ENCODE results near the gene ARHGAP10.

Gene ARHGAP10

DNA sequence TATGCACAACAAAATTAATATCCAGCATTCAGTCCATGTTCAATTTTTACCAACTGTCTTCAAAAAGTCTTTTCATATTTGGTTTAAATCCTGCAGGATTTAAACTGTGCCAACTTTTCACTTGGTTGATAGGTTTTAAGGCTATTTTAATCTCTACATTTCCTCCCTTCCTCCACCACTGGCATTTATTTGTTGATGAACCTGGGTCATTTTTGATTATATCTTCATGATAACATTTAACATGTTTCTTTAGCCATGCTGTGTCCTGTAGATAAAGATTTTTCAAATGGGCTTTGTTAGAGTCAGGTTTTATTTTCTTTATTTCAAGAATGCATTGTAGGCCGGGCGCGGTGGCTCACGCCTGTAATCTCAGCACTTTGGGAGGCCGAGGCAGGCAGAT is 216.4 kb downstream of the ARHGAP10 start:
- H4K20me1 ChIP-seq (ENCODE audit: control insufficient read depth, insufficient read depth, low read depth, low read length) = no peaks in the 10 kb centered on the region
- H3K4me2 ChIP-seq (ENCODE audit: low read length) = no peak overlapping the region
- no peaks in the 10 kb centered on the region for H3F3A ChIP-seq (ENCODE audit: control insufficient read depth, insufficient read depth)
- no peak overlapping the region for H3K4me3 ChIP-seq (ENCODE audit: low read length)
- no peaks in the 10 kb centered on the region for H3K36me3 ChIP-seq (ENCODE audit: control insufficient read depth, low read length)
- no peaks in the 10 kb centered on the region for H3K9me2 ChIP-seq (replicated peaks; ENCODE audit: control insufficient read depth, low read length)
- H3K79me2 ChIP-seq (ENCODE audit: control insufficient read depth, low read length) = no peaks in the 10 kb centered on the region
- TF ChIP-seq, protein P1, sequence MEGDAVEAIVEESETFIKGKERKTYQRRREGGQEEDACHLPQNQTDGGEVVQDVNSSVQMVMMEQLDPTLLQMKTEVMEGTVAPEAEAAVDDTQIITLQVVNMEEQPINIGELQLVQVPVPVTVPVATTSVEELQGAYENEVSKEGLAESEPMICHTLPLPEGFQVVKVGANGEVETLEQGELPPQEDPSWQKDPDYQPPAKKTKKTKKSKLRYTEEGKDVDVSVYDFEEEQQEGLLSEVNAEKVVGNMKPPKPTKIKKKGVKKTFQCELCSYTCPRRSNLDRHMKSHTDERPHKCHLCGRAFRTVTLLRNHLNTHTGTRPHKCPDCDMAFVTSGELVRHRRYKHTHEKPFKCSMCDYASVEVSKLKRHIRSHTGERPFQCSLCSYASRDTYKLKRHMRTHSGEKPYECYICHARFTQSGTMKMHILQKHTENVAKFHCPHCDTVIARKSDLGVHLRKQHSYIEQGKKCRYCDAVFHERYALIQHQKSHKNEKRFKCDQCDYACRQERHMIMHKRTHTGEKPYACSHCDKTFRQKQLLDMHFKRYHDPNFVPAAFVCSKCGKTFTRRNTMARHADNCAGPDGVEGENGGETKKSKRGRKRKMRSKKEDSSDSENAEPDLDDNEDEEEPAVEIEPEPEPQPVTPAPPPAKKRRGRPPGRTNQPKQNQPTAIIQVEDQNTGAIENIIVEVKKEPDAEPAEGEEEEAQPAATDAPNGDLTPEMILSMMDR (IDR thresholded peaks at IDR 0.05; ENCODE audit: low read depth, low read length, poor library complexity, severe bottlenecking) = no peak
- no peak for TF ChIP-seq EZH2phosphoT487 (IDR thresholded peaks at IDR 0.05; ENCODE audit: borderline replicate concordance, low read length)
- H3K27me3 ChIP-seq (ENCODE audit: control insufficient read depth, low read length) = no peaks in the 10 kb centered on the region
- no peaks in the 10 kb centered on the region for H3K9me3 ChIP-seq (ENCODE audit: control insufficient read depth, insufficient read depth, low read length)
- peaks cover 3% of the 10 kb centered on the region for H3K4me1 ChIP-seq (ENCODE audit: control insufficient read depth, low read length)
- no peak overlapping the region for H3K27ac ChIP-seq (ENCODE audit: low read depth, low read length)

DNA sequence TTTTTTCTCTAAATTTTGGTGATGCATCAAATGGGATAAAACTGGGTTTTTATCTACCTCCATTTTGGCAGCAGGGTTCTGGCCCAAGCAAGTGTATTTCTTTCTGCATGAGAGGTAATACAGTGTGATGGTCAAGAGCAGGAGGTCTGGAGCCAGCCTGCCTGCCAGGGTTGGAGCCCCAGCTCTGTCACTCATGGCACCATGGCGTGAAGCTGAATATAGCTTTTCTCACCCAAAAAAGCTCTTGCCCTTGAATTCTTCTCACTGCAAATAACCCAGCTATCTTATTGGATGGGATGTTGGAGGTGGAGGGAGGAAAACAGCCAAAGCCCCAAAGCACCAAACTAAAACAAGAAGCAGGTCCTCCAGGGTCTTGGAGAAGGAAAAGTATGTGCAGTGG is 218.4 kb downstream of the ARHGAP10 start:
- no peaks in the 10 kb centered on the region for H3K27me3 ChIP-seq (ENCODE audit: control insufficient read depth, low read length)
- no peaks in the 10 kb centered on the region for H3K9me2 ChIP-seq (replicated peaks; ENCODE audit: control insufficient read depth, low read length)
- no peaks in the 10 kb centered on the region for H3K36me3 ChIP-seq (ENCODE audit: control insufficient read depth, low read length)
- H3K9me3 ChIP-seq (ENCODE audit: control insufficient read depth, insufficient read depth, low read length) = no peaks in the 10 kb centered on the region
- no peak overlapping the region for H3K4me3 ChIP-seq (ENCODE audit: low read length)
- no peaks in the 10 kb centered on the region for H3F3A ChIP-seq (ENCODE audit: control insufficient read depth, insufficient read depth)
- H4K20me1 ChIP-seq (ENCODE audit: control insufficient read depth, insufficient read depth, low read depth, low read length) = no peaks in the 10 kb centered on the region
- no peaks in the 10 kb centered on the region for H3K79me2 ChIP-seq (ENCODE audit: control insufficient read depth, low read length)
- H3K4me2 ChIP-seq (ENCODE audit: low read length) = no peak overlapping the region
- H3K27ac ChIP-seq (ENCODE audit: low read depth, low read length) = no peak overlapping the region
- H3K4me1 ChIP-seq (ENCODE audit: control insufficient read depth, low read length) = no peaks in the 10 kb centered on the region
- TF ChIP-seq EZH2phosphoT487 (IDR thresholded peaks at IDR 0.05; ENCODE audit: borderline replicate concordance, low read length) = no peak
- TF ChIP-seq, protein P1 (IDR thresholded peaks at IDR 0.05; ENCODE audit: low read depth, low read length, poor library complexity, severe bottlenecking) = no peak

DNA sequence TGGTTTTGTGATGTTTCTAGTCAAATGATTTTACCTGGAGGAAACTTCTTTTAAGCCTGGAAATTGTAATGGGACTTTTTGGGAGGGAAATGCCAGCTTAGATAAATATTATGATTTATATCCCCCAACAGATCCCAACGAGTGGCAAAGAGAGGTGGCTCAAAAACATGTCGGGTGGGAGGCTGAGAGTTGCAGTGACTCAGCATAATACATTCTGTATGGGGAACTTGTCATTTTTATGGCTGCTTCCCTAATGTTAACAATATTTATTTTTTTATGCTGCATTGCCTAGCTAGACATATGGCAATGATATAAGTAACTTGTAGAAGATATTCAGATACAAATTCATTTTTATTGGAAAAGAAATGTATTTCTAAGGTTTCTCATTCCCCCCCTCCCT is 219.0 kb downstream of the ARHGAP10 start:
- H3K4me3 ChIP-seq (ENCODE audit: low read length) = no peak overlapping the region
- no peak for TF ChIP-seq EZH2phosphoT487 (IDR thresholded peaks at IDR 0.05; ENCODE audit: borderline replicate concordance, low read length)
- TF ChIP-seq, protein P1 (IDR thresholded peaks at IDR 0.05; ENCODE audit: low read depth, low read length, poor library complexity, severe bottlenecking) = no peak

DNA sequence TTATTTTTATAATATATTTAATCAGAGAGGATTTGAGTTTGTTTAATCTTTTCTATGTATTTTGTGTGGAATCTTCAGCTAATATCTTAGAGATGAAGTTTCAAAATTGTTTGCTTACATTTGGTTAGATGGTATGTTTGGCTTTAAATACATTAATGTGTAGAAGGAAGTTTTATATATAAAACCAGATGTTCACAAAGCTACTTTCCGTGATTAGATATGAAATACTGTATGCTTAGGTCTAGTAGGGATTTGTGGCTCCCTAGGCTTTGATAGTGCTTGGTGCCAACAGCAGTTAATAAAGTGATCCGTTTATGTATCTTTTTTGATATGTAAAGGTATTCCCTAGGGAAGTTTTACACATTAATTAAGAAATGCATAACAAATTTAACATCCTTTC is 223.0 kb downstream of the ARHGAP10 start:
- no peaks in the 10 kb centered on the region for H3K9me2 ChIP-seq (replicated peaks; ENCODE audit: control insufficient read depth, low read length)
- H3F3A ChIP-seq (ENCODE audit: control insufficient read depth, insufficient read depth) = no peaks in the 10 kb centered on the region
- no peaks in the 10 kb centered on the region for H3K27me3 ChIP-seq (ENCODE audit: control insufficient read depth, low read length)
- no peaks in the 10 kb centered on the region for H3K36me3 ChIP-seq (ENCODE audit: control insufficient read depth, low read length)
- no peak overlapping the region for H3K27ac ChIP-seq (ENCODE audit: low read depth, low read length)
- H3K4me1 ChIP-seq (ENCODE audit: control insufficient read depth, low read length) = no peaks in the 10 kb centered on the region
- no peak overlapping the region for H3K4me3 ChIP-seq (ENCODE audit: low read length)
- no peak for TF ChIP-seq EZH2phosphoT487 (IDR thresholded peaks at IDR 0.05; ENCODE audit: borderline replicate concordance, low read length)
- TF ChIP-seq, protein P1 (IDR thresholded peaks at IDR 0.05; ENCODE audit: low read depth, low read length, poor library complexity, severe bottlenecking) = no peak
- H4K20me1 ChIP-seq (ENCODE audit: control insufficient read depth, insufficient read depth, low read depth, low read length) = no peaks in the 10 kb centered on the region
- no peaks in the 10 kb centered on the region for H3K79me2 ChIP-seq (ENCODE audit: control insufficient read depth, low read length)
- no peak overlapping the region for H3K4me2 ChIP-seq (ENCODE audit: low read length)
- no peaks in the 10 kb centered on the region for H3K9me3 ChIP-seq (ENCODE audit: control insufficient read depth, insufficient read depth, low read length)

More for the DNA sequence above, 219.0 kb downstream of the ARHGAP10 start:
- no peaks in the 10 kb centered on the region for H3K36me3 ChIP-seq (ENCODE audit: control insufficient read depth, low read length)
- no peaks in the 10 kb centered on the region for H3K9me2 ChIP-seq (replicated peaks; ENCODE audit: control insufficient read depth, low read length)
- no peak overlapping the region for H3K27ac ChIP-seq (ENCODE audit: low read depth, low read length)
- H3K4me1 ChIP-seq (ENCODE audit: control insufficient read depth, low read length) = no peaks in the 10 kb centered on the region
- H3K4me2 ChIP-seq (ENCODE audit: low read length) = no peak overlapping the region
- H3K27me3 ChIP-seq (ENCODE audit: control insufficient read depth, low read length) = no peaks in the 10 kb centered on the region
- no peaks in the 10 kb centered on the region for H3K9me3 ChIP-seq (ENCODE audit: control insufficient read depth, insufficient read depth, low read length)
- H3K79me2 ChIP-seq (ENCODE audit: control insufficient read depth, low read length) = no peaks in the 10 kb centered on the region
- H4K20me1 ChIP-seq (ENCODE audit: control insufficient read depth, insufficient read depth, low read depth, low read length) = no peaks in the 10 kb centered on the region
- no peaks in the 10 kb centered on the region for H3F3A ChIP-seq (ENCODE audit: control insufficient read depth, insufficient read depth)
